A172 (cell line): ENCODE data around the gene ZNF165. TPM values are rescaled to one million over a fixed set of nuclear protein-coding genes. Genes with fewer than 3 reads are reported as not detected.
A peak's percentile ranks its signal among the peaks of the same experiment; 100 is the strongest.
"Not testable (repeated sequence)": the region's sequence is repeated elsewhere in the genome, so short reads cannot be mapped to it uniquely, and the experiment has no call there.

ENCODE experiments used
- DNase-seq: peaks from one replicate; pipeline ENCODE4 v3.0.0-alpha.2; 2015; ENCODE audit warnings: low spot score
- total RNA-seq: library from RNA; depleted of rRNA; stranded (reverse); fragments of >200 nt; shearing (Covaris generic); gene quantifications from 2 replicates; pipeline ENCODE4 v1.2.3, GENCODE V29; 2014; rRNA removed

ZNF165 gene
- total RNA-seq: 0.09 and 1.4 TPM in 2 replicates

GRCh38 chr6:28080381-28080630, at the start of gene ZNF165:
Gene ZNF165 (plus strand): TSS chr6:28080568. CDS start chr6:28085481, 4,913 bp downstream.
- DNase-seq: not testable (repeated sequence)

- no peak for DNase-seq
Measured at GRCh38 chr6:28053584-28053983, 26.8 kb upstream of the ZNF165 start.

GRCh38 chr6:28060405-28060804, 20.0 kb upstream of the ZNF165 start:
- no peak for DNase-seq

GRCh38 chr6:28064272-28064671, 16.1 kb upstream of the ZNF165 start:
- DNase-seq: no peak

- DNase-seq: no peak
Measured at GRCh38 chr6:28068067-28068466, 12.3 kb upstream of the ZNF165 start.

- not testable (repeated sequence) for DNase-seq
Measured at GRCh38 chr6:28070968-28071367, 9.4 kb upstream of the ZNF165 start.

- DNase-seq: no peak
Measured at GRCh38 chr6:28078050-28078449, 2.3 kb upstream of the ZNF165 start.

GRCh38 chr6:28078836-28079235, 1.5 kb upstream of the ZNF165 start:
- no peak for DNase-seq

- peak; percentile 90 for DNase-seq
Measured at GRCh38 chr6:28080631-28081485, 490 bp downstream of the ZNF165 start.

GRCh38 chr6:28081486-28081751, 1.1 kb downstream of the ZNF165 start:
- peak; percentile 1 for DNase-seq

GRCh38 chr6:28082939-28083338, 2.6 kb downstream of the ZNF165 start:
- no peak for DNase-seq

GRCh38 chr6:28089054-28089453, 8.7 kb downstream of the ZNF165 start:
- DNase-seq: no peak

GRCh38 chr6:28090917-28091586, 10.7 kb downstream of the ZNF165 start:
- DNase-seq: no peak

GRCh38 chr6:28102222-28102621, 21.9 kb downstream of the ZNF165 start:
- DNase-seq: not testable (repeated sequence)

- DNase-seq: not testable (repeated sequence)
Measured at GRCh38 chr6:28102699-28103098, 22.3 kb downstream of the ZNF165 start.

- peak; percentile 71 for DNase-seq
Measured at GRCh38 chr6:28104392-28105244, 24.2 kb downstream of the ZNF165 start.

GRCh38 chr6:28105245-28105639, 24.9 kb downstream of the ZNF165 start:
- peak; percentile 22 for DNase-seq

- no peak for DNase-seq
Measured at GRCh38 chr6:28107506-28107905, 27.1 kb downstream of the ZNF165 start.

GRCh38 chr6:28111964-28112363, 31.6 kb downstream of the ZNF165 start:
- DNase-seq: no peak

- DNase-seq: no peak
Measured at GRCh38 chr6:28115799-28116198, 35.4 kb downstream of the ZNF165 start.

GRCh38 chr6:28117386-28118050, 37.1 kb downstream of the ZNF165 start:
- DNase-seq: no peak

GRCh38 chr6:28118217-28118616, 37.8 kb downstream of the ZNF165 start:
- no peak for DNase-seq
